Motor neuron (in vitro differentiated cells): ENCODE measurements around the gene KCNK2. TPM values are rescaled to one million over a fixed set of nuclear protein-coding genes. Genes with fewer than 3 reads are reported as not detected.
"Not testable (repeated sequence)": the region's sequence is repeated elsewhere in the genome, so short reads cannot be mapped to it uniquely, and the experiment has no call there.

Source experiments
- ATAC-seq, 8 experiments: fragments of 200-7000 bp; cut with Tn5 transposase; replicated peaks in 6 of 8; 2 replicates each; pipeline ENCODE4 v1.8.0; 2021; ENCODE audit warnings: mild to moderate bottlenecking in 8 of 8, moderate library complexity in 8 of 8
- H3K27ac ChIP-seq, 2 donors: fragments of 250-450 bp; sonication (Bioruptor Pico); 2 replicates each; pipeline ENCODE4 v1.9.0; 2021; ENCODE audit warnings: antibody characterized with exemption in 2 of 2, mild to moderate bottlenecking in 2 of 2, moderate library complexity in 1 of 2
- H3K4me1 ChIP-seq, 2 donors: fragments of 250-450 bp; sonication (Bioruptor Pico); replicated peaks in 1 of 2; 2 replicates each; pipeline ENCODE4 v1.6.1; 2021; ENCODE audit warnings: antibody characterized with exemption in 2 of 2, mild to moderate bottlenecking in 2 of 2, moderate library complexity in 1 of 2
- H3K4me3 ChIP-seq, 5 donors: fragments of 250-450 bp; sonication (Bioruptor Pico); 2 replicates each; pipeline ENCODE4 v1.9.0; 2021; ENCODE audit warnings: antibody characterized with exemption in 5 of 5, mild to moderate bottlenecking in 5 of 5, moderate library complexity in 4 of 5
- WGBS, 10 experiments: fragments of 450-650 bp; shearing (Covaris generic); methylation state at CpG; one replicate each; pipeline ENCODE4 v1.0.0; 2022; 5-methylcytosine and 5-hydroxymethylcytosine counted together
- in situ Hi-C, 9 experiments: fragments of 400-800 bp; cut with MboI; loops; one replicate each; pipeline ENCODE4 v1.15.0; 2021; ENCODE audit warnings: low sequenced_read_pairs in 9 of 9, low pct_unique_long_range_greater_than_20kb in 2 of 9; ENCODE audit not compliant: unreplicated experiment in 9 of 9
- total RNA-seq, 8 experiments: library from RNA; unstranded; fragments of 300-600 nt; gene quantifications; 2 replicates each; pipeline versions ENCODE4 v1.2.3 to v1.2.4, GENCODE V29; 2022

The KCNK2 gene
- total RNA-seq, 8 experiments from 2014 or later: 2.6 to 36.3 (median 17.2) TPM

GRCh38 chr1:215141460-215141859 lies 58.9 kb downstream of the KCNK2 start:
- in situ Hi-C loops: loop anchor here in 5 of 9 experiments (10.0 to 25.0 kb wide), 3 partner anchors 329 to 479 kb away; no protein-coding TSS in a partner anchor
- H3K4me1 ChIP-seq: no peaks in the 10 kb centered on the region
- H3K4me3 ChIP-seq: no peak overlapping the region
- H3K27ac ChIP-seq: no peak overlapping the region
- no peak for ATAC-seq
- 58 to 99% (median 93%) methylated on average over 1 to 3 of the region's 3 CpGs for WGBS, 10 experiments

GRCh38 chr1:215143497-215143896 lies 61.0 kb downstream of the KCNK2 start:
- no peak for ATAC-seq
- in situ Hi-C loops: loop anchor here in 5 of 9 experiments (10.0 to 25.0 kb wide), 3 partner anchors 331 to 481 kb away; no protein-coding TSS in a partner anchor
- Histone ChIP-seq H3K4me3 (no peak overlapping the region), H3K27ac (no peak overlapping the region), H3K4me1 (no peaks in the 10 kb centered on the region)
- 64 to 100% (median 94%) methylated on average over 1 to 2 of the region's 2 CpGs; no CpG with 5 or more reads in 2 of the 10 experiments for WGBS, 10 experiments

GRCh38 chr1:215146240-215146975 lies 63.9 kb downstream of the KCNK2 start:
- ATAC-seq: no peak
- H3K4me1 ChIP-seq: no peaks in the 10 kb centered on the region
- H3K4me3 ChIP-seq: no peak overlapping the region
- 60 to 93% (median 82%) methylated on average over 3 to 8 of the region's 8 CpGs; no CpG with 5 or more reads in 1 of the 10 experiments for WGBS, 10 experiments
- in situ Hi-C loops: loop anchor here in 5 of 9 experiments (10.0 to 25.0 kb wide), 3 partner anchors 334 to 484 kb away; no protein-coding TSS in a partner anchor
- no peak overlapping the region for H3K27ac ChIP-seq

GRCh38 chr1:215147024-215147423 lies 64.5 kb downstream of the KCNK2 start:
- in situ Hi-C loops: loop anchor here in 5 of 9 experiments (10.0 to 25.0 kb wide), 3 partner anchors 335 to 485 kb away; no protein-coding TSS in a partner anchor

GRCh38 chr1:215151841-215152549 lies 69.5 kb downstream of the KCNK2 start:
- in situ Hi-C loops: no loop called here
- ATAC-seq: no peak
- H3K27ac ChIP-seq: no peak overlapping the region
- WGBS, 10 experiments: 80 to 100% (median 93%) methylated on average over 1 to 2 of the region's 2 CpGs
- H3K4me1 ChIP-seq: no peaks in the 10 kb centered on the region
- no peak overlapping the region for H3K4me3 ChIP-seq

More at GRCh38 chr1:215147024-215147423, 64.5 kb downstream of the KCNK2 start:
- H3K4me3 ChIP-seq: no peak overlapping the region
- H3K27ac ChIP-seq: no peak overlapping the region
- H3K4me1 ChIP-seq: no peaks in the 10 kb centered on the region
- no peak for ATAC-seq
- WGBS, 10 experiments: 38 to 100% (median 89%) methylated on average over 1 to 3 of the region's 3 CpGs

GRCh38 chr1:215156232-215156631 lies 73.7 kb downstream of the KCNK2 start:
- in situ Hi-C loops: no loop called here
- WGBS, 10 experiments: 80 to 100% (median 95%) methylated on average over 1 of the region's 1 CpG; no CpG with 5 or more reads in 4 of the 10 experiments
- Histone ChIP-seq H3K4me1 (no peaks in the 10 kb centered on the region), H3K4me3 (no peak overlapping the region), H3K27ac (no peak overlapping the region)
- ATAC-seq: peak in 2 of 8 experiments; percentile 23 to 60

DNA sequence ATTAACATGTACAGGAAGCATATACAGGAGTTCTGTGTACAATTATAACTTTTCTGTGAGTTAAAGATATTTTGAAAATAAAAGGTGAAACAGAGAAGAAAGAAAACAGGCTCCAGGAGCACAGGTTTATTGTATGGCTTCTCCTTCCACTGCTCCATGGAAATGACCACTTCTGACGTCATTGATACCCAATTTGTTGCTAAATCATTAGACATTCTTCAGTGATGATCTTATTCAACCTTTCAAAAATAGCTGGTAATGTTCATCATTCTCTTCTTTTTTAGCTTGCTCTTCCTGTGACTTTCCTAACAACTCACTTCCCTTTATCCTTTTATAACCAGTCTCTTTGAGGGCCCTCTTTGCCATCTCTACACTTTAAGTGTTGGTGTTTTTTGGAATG lies 77.8 kb downstream of the KCNK2 start:
- WGBS, 10 experiments: 0 to 95% (median 80%) methylated on average over 1 of the region's 1 CpG; no CpG with 5 or more reads in 1 of the 10 experiments
- H3K4me3 ChIP-seq: no peak overlapping the region
- no peak for ATAC-seq
- no peak overlapping the region for H3K27ac ChIP-seq
- in situ Hi-C loops: no loop called here
- H3K4me1 ChIP-seq: no peaks in the 10 kb centered on the region

- H3K4me1 ChIP-seq, in situ Hi-C loops, H3K27ac ChIP-seq, ATAC-seq, H3K4me3 ChIP-seq: not testable (repeated sequence)
- 80 to 100% (median 95%) methylated on average over 1 to 4 of the region's 4 CpGs; no CpG with 5 or more reads in 2 of the 10 experiments for WGBS, 10 experiments
Measured at GRCh38 chr1:215163144-215163543, 80.6 kb downstream of the KCNK2 start.

- in situ Hi-C loops: no loop called here
- WGBS, 10 experiments: 45 to 100% (median 82%) methylated on average over 2 to 3 of the region's 3 CpGs
- no peak overlapping the region for H3K27ac ChIP-seq
- H3K4me1 ChIP-seq: no peaks in the 10 kb centered on the region
- no peak for ATAC-seq
- H3K4me3 ChIP-seq: no peak overlapping the region
Measured at GRCh38 chr1:215166886-215167285, 84.3 kb downstream of the KCNK2 start.

DNA sequence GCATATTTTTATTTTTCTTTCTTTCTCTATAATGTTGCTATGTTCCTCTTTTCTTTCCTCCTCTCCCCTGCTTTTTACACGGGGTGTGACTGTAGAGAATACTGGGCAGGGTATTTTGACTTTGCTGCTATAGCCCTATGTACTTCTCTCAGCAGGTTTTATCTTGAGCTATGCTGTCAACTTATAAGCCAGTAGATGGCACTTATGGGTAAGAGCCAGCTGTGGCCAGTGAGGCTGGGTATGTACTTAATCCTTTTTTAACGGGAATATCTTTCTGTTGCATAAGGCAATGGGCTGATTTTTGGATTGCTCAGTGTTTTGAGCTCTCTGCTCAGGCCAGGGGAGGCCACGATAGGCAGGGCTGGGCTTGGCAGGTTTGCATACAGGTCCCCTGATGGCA lies 99.0 kb downstream of the KCNK2 start:
- WGBS, 10 experiments: 69 to 100% (median 84%) methylated on average over 1 to 3 of the region's 3 CpGs; no CpG with 5 or more reads in 1 of the 10 experiments
- Histone ChIP-seq H3K27ac (no peak overlapping the region), H3K4me3 (no peak overlapping the region), H3K4me1 (no peaks in the 10 kb centered on the region)
- peak in 1 of 8 experiments; percentile 44 for ATAC-seq
- in situ Hi-C loops: no loop called here

DNA sequence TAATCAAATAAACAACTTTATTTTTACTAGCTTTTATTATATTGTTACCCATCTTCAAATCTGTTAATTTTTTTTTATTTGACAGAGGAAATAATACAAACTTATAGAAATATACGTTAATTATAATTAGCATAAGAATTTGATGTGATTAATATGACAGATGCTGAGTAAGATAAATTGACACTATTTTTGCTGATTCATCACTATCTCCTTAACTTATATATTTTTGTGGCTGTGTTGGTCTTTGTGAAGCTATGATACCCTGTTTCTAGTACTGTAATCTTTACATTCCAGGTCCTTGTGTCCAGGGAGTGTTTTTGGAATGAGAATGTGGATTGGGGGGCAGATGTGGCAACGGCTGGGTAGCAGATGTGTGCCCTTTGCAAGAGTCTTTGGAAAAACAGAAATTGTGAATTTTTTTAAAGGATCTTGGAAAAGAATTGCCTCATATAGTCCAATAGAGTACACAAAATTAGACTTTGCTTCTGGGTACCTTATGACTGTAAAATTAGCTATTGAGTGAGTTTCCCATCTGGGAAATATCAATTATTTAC lies 102.6 kb downstream of the KCNK2 start:
- in situ Hi-C loops: no loop called here
- Histone ChIP-seq H3K4me1 (no peaks in the 10 kb centered on the region), H3K4me3 (no peak overlapping the region), H3K27ac (no peak overlapping the region)
- no peak for ATAC-seq
- WGBS, 10 experiments: 0 to 94% (median 76%) methylated on average over 1 to 2 of the region's 2 CpGs; no CpG with 5 or more reads in 1 of the 10 experiments

- H3K4me1 ChIP-seq: no peaks in the 10 kb centered on the region
- no peak overlapping the region for H3K4me3 ChIP-seq
- in situ Hi-C loops: no loop called here
- ATAC-seq: peak in 1 of 8 experiments; percentile 23
- H3K27ac ChIP-seq: no peak overlapping the region
Measured at GRCh38 chr1:215188302-215188950, 105.9 kb downstream of the KCNK2 start.

DNA sequence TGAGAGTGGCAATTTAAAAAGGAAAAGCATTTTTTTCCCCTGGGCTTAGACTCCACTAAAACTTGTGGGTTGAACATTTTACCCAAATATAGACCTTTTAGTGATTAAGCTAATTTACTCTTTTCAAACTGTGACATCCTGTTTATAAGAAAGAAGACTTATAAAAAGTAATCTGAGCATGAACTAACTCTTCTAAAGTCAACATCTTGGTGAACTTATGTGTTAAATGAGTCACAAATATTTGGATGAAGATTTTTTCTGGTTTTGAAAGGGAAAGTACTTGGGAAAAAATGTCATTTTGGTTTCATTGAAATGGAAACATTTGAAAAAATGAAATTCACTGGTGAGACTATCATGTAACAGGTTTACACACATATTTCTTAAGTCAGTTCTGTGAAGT lies 109.8 kb downstream of the KCNK2 start:
- Histone ChIP-seq H3K4me1 (no peaks in the 10 kb centered on the region), H3K27ac (no peak overlapping the region), H3K4me3 (no peak overlapping the region)
- ATAC-seq: no peak
- in situ Hi-C loops: no loop called here
